Renal pelvis (tissue), 4 donors: ENCODE data around the gene ATG2B. TPM values are rescaled to one million over a fixed set of nuclear protein-coding genes. Genes with fewer than 3 reads are reported as not detected.

Experiments
- DNase-seq: peaks from one replicate; pipeline ENCODE4 v3.0.0-alpha.2; 2013
- polyA plus RNA-seq, 3 donors: library from polyadenylated mRNA; unstranded; fragments of 120-200 nt; gene quantifications; one replicate each; pipeline ENCODE4 v1.2.1, GENCODE V29; 2013; ENCODE audit not compliant: insufficient read length in 3 of 3

ATG2B gene
- polyA plus RNA-seq, 3 donors: 26.8 to 47.0 (median 44.1) TPM

GRCh38 chr14:96309133-96309895 is 53.8 kb downstream of the ATG2B start:
- DNase-seq: peak; percentile 37

- DNase-seq: no peak
Observed at GRCh38 chr14:96307434-96307833, 55.7 kb downstream of the ATG2B start.

GRCh38 chr14:96304956-96305355 is 58.2 kb downstream of the ATG2B start:
- no peak for DNase-seq

GRCh38 chr14:96303981-96304380 is 59.2 kb downstream of the ATG2B start:
- no peak for DNase-seq

GRCh38 chr14:96299441-96299840 is 63.7 kb downstream of the ATG2B start:
- DNase-seq: no peak

GRCh38 chr14:96297997-96298515 is 65.1 kb downstream of the ATG2B start:
- DNase-seq: no peak

GRCh38 chr14:96297000-96297399 is 66.1 kb downstream of the ATG2B start:
- DNase-seq: no peak

- no peak for DNase-seq
Observed at GRCh38 chr14:96294246-96294645, 68.9 kb downstream of the ATG2B start.

- no peak for DNase-seq
Observed at GRCh38 chr14:96287856-96288255, 75.3 kb downstream of the ATG2B start.

- no peak for DNase-seq
Observed at GRCh38 chr14:96286251-96286650, 76.9 kb downstream of the ATG2B start.

- no peak for DNase-seq
Observed at GRCh38 chr14:96285667-96286066, 77.5 kb downstream of the ATG2B start.

- DNase-seq: no peak
Observed at GRCh38 chr14:96284430-96284829, 78.7 kb downstream of the ATG2B start.

- no peak for DNase-seq
Observed at GRCh38 chr14:96284008-96284407, 79.1 kb downstream of the ATG2B start.

- no peak for DNase-seq
Observed at GRCh38 chr14:96281486-96281885, 81.7 kb downstream of the ATG2B start.

- DNase-seq: no peak
Observed at GRCh38 chr14:96280104-96280503, 83.0 kb downstream of the ATG2B start.

- no peak for DNase-seq
Observed at GRCh38 chr14:96279564-96279963, 83.6 kb downstream of the ATG2B start.

GRCh38 chr14:96277890-96278289 is 85.3 kb downstream of the ATG2B start:
- no peak for DNase-seq

GRCh38 chr14:96275177-96276112 is 87.7 kb downstream of the ATG2B start:
- peak; percentile 55 for DNase-seq

- no peak for DNase-seq
Observed at GRCh38 chr14:96274543-96274942, 88.6 kb downstream of the ATG2B start.

GRCh38 chr14:96274122-96274521 is 89.0 kb downstream of the ATG2B start:
- no peak for DNase-seq

GRCh38 chr14:96273629-96274028 is 89.5 kb downstream of the ATG2B start:
- DNase-seq: no peak

GRCh38 chr14:96272777-96273473 is 90.2 kb downstream of the ATG2B start:
- DNase-seq: no peak
